DLD1 (cell line): Measurements from ENCODE around the gene ANO4.
"Not testable (repeated sequence)": the region's sequence is repeated elsewhere in the genome, so short reads cannot be mapped to it uniquely, and the experiment has no call there.

Experiments
- in situ Hi-C: cut with HindIII; loops from 2 replicates; pipeline ENCODE4 v1.10.0; 2017; ENCODE audit warnings: low sequenced_read_pairs

Gene ANO4

DNA sequence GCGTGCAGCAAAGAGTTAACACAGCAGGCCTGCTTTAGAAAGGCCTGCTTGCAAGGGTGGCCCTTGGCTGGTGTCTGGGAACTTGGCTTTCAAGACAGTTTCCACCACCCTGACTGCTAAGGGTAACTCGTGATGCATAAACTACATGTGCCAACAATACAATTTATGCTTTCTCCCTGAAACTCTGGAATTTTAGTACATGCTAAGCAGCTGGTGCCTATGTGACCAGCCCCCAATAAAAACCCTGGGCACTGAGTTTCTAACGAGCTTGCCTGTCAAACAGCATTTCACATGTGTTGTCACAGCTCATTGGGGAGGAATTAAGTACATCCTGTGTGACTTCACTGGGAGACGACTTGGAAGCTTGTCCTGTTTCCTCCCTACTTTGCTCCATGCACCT is 282.3 kb downstream of the ANO4 start:
- in situ Hi-C loops: no loop called here

DNA sequence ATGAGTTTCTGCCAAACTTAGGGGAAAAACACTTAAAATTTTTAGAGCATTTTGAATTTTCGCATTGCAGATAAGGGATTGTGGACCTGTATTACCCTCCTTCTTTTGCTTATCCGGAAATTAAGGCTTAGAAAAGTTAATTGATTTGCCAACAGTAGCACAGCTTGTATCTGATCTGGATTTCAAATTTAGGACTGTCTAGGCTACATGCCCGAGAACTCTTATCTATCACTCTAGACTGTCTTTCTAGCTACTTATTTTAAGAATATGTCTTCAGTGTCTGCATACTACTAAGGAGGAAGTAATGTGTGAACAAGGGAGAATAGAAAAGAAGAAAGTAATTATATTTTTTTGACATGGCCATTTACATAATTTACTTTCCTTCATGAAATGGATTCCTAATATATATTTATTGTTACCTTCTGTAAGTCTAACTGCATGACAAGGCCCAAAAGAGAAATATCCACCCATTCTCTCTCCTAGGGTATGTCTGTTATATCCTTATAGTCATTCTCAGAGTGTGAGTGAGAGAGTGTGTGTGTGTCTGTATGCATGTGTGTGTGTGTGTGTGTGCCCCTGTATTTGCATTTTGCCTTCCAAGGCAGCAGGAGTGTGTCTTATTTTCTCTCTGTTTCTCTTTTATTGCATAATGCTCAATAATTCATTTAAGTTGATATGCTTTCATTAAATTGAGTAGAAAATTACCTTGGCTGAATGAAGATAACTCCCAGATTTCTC is 283.4 kb downstream of the ANO4 start:
- in situ Hi-C loops: no loop called here

GRCh38 chr12:101078536-101079285 is 284.1 kb downstream of the ANO4 start:
- in situ Hi-C loops: no loop called here

DNA sequence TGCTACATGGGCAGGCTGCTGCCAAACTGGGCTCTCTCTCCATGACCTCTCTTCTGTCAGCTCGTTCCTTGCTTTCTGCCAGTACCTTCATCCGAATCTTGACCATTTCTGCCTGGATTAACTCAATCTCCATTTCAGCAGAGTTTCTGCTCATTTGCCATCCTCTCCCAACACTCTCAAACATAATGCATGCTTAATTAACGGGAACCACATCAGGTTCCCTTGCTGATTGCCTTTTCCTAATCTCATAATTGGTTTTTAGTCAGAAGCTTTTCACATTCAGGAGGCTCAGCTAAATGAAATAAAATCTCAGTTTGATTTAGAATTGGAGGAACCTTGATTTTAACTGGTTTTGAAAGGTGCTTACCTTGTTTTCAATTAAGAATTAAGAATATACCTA is 288.1 kb downstream of the ANO4 start:
- in situ Hi-C loops: no loop called here

DNA sequence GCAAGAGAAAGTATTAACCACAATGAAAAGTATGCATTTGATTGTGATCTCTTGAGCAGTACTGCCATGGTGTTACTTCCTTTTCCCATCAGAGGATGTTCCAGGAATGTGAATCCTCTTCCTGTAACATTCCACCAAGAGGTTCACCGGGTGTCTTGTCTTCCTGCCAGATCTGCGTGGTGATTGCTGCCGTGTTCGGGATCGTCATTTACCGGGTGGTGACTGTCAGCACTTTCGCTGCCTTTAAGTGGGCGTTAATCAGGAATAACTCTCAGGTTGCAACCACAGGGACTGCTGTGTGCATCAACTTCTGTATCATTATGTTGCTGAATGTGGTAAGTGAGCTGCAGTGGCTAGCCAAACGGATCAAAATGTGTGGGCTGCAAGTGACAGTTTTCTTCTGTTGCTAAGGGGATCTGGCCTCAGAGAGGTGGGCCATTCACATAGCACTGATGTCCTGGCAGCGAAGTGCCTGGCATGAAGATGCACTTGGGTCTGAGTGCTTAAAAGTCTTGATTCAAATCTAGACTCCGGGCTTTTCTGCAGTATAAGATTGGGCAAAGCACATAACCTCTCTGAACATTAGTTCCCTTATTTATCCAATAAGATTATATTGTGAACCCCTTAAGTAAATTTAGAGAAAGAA is 292.0 kb downstream of the ANO4 start:
- in situ Hi-C loops: no loop called here

DNA sequence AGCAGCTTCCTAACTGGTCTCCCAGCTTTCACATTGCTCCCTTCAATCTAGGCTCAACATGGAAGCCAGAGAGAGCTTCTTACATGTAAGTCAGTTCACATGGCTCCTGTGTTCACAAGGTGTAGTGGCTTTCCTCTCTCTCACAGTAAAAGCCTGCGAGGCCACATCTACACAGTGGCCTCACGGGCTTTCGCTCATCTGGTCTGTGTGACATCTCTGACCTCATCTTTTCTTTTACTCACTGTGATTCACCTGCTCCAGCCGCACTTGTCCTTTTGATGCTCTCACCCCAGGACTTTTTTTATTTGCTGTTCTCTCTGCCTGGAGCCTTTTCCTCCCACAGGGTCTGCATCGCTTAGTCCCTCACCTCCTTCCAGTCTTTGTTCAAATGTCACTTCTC is 293.3 kb downstream of the ANO4 start:
- in situ Hi-C loops: no loop called here

- in situ Hi-C loops: no loop called here
These were observed 294.7 kb downstream of the ANO4 start for GRCh38 chr12:101089271-101089670.

DNA sequence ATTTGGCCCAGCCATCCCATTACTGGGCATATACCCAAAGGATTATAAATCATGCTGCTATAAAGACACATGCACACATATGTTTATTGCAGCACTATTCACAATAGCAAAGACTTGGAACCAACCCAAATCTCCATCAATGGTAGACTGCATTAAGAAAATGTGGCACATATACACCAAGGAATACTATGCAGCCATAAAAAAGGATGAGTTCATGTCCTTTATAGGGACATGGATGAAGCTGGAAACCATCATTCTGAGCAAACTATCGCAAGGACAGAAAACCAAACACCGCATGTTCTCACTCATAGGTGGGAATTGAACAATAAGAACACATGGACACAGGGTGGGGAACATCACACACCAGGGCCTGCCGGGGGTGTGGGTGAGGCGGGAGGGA is 295.6 kb downstream of the ANO4 start:
- in situ Hi-C loops: not testable (repeated sequence)

DNA sequence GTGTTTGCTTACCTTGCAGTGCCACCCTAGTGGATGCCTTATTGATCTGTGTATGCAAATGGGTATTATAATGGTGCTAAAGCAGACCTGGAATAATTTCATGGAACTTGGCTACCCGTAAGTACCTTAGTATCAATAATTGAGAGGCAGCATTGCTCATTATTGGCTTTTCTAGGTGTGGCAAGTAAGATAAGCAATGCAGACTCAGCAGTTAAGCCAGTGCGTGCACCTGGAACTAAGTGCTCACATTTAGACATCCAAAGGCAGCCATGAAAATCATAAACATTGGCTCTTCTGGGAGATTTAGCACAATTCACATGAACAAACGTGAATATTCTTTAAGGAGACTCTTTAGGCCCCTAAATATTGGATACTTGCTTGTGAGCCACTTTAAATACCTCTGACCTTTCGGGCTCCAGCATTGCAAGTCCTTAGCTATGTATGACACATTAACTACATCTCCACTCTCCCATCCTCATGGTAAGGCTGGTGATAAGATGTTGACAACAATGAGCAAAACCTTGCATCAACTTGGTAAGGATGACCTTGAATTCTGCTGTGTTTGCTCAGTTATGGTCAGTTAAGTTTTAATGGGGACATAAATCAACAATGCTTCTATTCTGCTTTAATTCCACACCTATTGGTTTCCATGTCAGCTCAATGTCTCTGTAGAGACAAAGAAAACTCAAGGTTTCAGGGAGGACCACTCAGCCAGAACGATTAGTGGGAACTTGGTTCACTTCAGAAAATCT is 303.4 kb downstream of the ANO4 start:
- in situ Hi-C loops: no loop called here

DNA sequence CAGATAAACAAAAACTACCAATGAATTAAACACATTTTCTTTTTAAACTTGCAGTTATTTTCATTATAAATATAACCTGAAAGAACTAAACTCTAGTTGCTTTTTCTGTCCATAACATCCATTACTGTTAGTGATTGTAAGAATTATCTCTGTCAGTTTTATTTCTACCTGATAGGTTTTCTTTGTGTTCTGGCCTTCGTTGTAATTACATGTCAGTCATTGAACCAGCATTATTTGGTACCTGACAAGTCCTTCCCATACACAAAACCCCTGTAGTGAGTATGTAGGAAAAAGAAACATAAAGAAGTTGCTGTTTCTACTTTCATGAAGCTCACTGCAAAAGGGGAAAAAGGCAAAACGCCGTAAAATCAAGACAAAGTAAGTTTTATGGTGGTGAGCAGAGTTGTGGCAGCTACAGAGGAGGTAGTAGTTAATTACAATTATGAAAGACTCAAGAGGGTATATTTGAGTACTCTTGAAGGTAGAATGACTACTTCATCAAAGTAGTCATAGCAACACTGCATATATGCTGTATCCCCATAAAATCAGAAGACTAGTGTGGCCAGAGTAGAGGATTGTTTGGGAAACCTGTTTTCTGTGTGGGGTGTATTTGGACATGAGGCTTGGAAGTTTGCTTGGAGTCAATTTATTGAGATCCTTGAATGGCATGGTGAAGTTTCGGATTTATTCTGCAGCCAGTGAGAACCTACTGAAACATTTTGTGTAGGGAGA is 312.6 kb downstream of the ANO4 start:
- in situ Hi-C loops: no loop called here

- in situ Hi-C loops: no loop called here
These were observed 313.6 kb downstream of the ANO4 start for GRCh38 chr12:101108130-101108529.

DNA sequence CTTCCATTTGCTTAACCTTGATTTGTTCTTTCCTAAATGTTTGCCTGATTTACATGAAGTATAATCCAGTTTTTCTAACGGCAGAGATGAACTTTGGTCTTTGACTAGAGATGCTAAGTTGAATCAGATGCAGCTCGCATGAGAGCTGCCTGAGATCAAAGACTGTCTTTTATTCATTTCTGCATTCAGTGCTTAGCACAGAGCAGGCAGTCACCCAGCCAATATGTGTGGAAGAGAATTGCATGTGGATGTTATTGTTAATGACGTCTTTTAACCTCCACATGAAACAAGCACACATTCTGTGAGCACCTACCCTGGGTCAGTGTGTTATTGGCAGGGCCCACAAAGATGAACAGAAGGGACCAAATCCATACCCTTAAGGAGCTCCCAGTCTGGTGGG is 316.3 kb downstream of the ANO4 start:
- in situ Hi-C loops: no loop called here

GRCh38 chr12:101111441-101111840 is 316.9 kb downstream of the ANO4 start:
- in situ Hi-C loops: no loop called here

DNA sequence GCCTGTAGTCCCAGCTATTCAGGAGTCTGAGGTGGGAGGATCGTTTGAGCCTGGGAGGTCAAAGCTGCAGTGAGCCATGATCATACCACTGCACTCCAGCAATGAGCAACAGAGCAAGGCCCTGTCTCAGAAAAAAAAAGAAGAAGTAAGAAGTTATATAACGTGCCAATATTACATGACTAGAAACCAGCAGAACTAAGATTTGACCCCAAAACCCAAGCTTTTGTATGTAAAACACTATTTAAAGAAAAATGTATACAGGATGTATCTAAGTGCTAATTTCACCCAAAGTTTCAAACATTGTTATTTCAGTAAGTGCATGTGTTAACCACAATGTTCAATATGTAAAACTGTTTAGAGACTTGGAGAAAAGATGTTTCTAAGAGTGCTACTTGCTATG is 320.8 kb downstream of the ANO4 start:
- in situ Hi-C loops: no loop called here

- in situ Hi-C loops: no loop called here
These were observed 322.3 kb downstream of the ANO4 start for GRCh38 chr12:101116911-101117310.

DNA sequence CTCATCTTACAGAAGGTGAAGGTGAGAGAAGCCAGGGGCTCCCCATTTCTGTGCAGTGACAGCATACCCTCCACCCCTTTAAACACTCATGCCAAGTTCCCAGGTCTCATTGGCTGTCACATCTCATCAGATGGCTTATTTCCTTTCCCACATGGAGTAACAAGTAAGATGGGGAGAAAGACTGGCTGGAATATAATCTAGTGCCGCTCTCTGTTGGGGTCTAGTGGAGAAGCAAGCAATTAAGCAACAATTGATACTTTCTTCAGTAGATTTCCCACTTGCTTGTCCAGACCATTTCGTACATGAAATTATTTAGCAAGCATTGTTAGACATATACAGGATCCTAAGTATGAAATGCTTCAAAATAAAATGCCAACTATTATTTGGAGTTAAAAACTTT is 323.3 kb downstream of the ANO4 start:
- in situ Hi-C loops: no loop called here

DNA sequence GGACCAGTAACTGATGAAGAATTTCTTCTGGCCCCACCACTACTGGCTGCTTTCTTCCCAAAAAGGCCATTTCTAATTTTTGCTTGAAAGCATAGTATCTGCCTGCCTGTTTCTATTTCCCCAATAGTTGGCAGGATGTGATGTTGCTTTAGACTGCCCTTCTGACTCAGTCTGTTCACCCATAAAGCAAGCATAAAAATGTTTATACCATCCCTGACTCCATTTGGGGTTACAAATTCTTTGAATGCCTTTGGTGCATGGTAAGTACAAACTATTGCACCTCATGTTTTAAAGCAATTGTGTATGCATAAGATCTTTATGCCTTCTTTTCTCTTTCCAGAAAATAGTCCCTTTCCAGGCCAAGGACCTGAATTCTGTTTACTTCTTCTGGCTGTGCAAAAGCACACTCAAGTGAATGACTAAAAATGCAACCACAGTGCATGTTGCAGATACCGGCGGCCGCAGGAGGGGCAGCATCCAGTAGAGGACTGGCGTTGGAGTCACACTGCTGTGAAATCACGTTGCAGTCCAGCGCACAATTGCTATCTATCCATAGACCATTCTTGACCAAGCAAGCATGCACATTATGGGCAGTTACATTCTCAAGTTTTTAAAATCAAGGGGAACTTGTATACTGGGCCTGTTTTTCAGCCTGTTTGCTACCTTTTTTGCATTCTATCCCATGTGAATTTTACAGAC is 333.1 kb downstream of the ANO4 start:
- in situ Hi-C loops: no loop called here

- in situ Hi-C loops: not testable (repeated sequence)
These were observed 351.3 kb downstream of the ANO4 start for GRCh38 chr12:101145777-101146431.

DNA sequence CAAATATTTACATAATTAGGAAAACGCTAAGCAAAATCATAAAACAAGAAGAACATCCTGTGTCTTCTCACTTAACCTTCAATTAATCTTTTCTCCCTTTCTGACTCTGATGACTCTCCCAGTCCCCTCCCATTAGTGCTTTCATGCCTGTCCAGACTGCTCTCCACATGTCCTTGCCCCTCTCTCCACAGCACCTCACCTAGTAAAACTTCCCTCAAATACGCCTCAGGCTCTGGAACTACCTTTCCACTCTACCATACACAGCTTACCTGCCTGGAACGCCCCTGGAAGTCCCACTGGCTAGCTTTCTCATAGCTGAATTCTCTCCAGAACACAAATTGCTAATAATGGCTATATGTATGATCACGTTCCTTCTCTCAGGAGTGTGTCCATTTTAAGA is 370.7 kb downstream of the ANO4 start:
- in situ Hi-C loops: no loop called here

DNA sequence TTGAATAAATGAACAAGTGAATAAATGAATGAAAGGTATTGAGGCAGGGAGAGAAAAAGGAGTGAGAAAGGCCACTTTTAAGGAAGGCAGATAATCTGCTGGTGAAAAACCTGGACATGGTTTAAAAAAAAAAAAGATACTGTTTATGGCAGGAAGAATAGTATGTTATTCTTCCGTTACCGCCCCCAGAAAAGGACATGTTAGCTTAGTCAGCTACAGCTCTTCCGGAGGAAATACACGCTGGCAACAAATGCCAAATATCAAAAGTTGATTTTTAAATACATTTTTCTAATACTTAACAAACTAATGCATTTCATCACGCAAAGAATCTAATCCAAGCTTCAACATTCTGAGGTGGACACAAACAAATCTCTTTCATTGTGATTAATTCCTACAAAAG is 372.3 kb downstream of the ANO4 start:
- in situ Hi-C loops: no loop called here
